Measurements from ENCODE around the gene CDK5R1. TPM values are rescaled to one million over a fixed set of nuclear protein-coding genes. Genes with fewer than 3 reads are reported as not detected.
"Not testable (repeated sequence)": the region's sequence is repeated elsewhere in the genome, so short reads cannot be mapped to it uniquely, and the experiment has no call there.

The CDK5R1 gene
- polyA plus RNA-seq, 12 donors, result 6.5 to 11.8 (median 9.1) TPM; not detected in 1

DNA sequence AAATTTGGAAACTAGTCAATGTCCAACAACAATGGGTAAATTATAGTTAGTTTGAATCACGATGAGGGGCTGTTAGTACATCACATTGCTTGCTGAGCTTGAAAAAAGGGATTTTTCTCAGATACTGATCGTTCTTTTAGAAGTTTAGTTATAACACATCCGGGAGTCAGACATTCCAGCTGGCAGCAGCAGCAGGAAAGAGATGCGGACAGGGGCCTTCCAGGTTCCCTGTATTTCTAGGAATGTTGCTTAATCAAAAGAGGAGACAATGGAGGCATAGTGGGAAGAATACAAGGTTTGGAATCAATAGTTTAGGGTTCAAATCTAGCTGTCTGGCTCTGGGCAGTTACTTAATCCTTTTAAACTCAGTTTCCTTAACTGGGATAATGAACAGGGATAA is 27.8 kb downstream of the CDK5R1 start:
- DNase-seq, result no peak

DNA sequence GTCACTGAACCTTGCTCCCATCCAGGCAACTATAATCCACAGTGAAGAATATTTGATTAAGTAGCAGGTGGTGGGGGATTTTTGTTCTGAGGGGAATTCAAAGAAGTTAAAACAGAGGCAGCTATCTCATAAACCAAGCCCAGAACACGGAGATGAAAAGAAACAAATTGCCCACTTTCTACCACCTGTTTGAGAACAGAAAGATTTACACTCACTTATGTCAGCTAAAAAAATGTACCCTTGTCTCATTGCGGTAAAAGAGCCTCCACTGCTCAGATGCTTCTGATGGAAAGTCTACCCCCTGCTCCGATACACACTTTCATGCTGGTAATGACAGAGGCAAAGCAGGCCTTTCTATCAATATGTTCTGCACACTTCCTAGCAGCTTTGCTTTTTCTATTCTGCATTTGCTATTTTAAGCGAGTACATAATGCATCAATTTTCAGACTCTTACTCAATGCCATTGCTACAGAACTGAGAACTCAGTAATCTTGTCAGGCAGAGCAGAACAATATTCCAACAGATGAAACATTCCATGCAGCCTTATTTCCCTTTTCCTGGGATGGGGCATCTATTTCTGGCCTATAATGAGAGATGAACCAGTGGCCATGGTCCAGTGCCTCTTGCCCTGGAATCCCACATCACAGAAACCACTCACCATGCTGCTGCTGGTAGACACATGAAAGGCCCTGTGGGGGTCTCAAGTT is 29.0 kb downstream of the CDK5R1 start:
- no peak for DNase-seq

DNA sequence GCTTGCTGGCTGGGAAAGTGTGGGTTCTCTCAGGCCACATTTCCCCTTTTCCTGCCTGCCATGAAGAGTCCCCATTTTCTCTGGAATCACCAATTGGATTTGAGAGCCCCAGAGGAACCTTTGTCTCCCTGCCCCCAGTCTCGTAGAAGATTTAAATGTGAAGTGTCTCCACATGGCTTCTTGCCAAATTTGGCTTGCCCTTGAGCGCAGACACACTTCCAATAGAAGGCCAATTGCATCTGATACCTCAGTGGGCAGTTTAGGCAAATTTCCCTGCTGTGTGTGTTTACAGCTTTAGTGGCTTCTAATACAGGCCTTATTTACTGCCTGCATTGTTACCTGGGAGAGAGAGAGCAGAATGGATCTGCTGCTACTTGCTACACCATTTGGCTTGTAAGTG is 29.7 kb downstream of the CDK5R1 start:
- no peak for DNase-seq

DNA sequence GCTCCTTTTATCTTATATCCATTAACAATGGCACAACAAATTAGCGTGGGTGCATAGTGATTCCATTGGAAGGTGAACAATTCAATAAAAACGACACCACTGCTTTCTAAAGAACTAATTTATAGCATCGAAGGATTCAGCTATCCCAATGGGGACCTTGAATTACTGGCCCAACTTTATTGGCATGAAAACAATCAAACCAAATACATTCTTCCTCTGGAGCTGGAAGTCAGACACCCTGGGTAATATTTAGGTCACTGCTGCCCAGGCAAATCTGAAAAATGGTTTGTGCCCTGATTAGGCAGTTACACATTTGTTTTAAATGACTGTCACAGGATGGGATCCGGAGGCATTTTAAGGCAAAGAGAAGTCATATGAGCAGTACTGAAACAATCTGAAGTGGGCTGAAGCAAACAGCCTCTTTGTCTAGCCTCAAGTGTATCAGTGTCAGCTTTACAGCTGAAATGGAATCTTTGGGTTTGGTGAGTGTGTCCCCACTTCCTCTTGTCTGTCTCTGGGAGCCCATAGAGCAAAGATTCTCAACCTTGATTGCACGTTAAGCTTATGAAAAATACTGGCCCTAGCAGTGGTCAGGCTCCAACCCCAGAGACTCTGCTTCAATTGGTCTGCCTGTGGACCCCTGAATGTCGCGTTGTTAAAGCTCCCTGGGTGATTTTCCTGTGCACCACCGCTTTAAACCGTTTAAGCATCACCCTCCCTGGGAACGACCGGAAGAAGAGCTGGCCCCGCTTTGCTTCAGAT is 30.3 kb downstream of the CDK5R1 start:
- DNase-seq, result no peak

DNA sequence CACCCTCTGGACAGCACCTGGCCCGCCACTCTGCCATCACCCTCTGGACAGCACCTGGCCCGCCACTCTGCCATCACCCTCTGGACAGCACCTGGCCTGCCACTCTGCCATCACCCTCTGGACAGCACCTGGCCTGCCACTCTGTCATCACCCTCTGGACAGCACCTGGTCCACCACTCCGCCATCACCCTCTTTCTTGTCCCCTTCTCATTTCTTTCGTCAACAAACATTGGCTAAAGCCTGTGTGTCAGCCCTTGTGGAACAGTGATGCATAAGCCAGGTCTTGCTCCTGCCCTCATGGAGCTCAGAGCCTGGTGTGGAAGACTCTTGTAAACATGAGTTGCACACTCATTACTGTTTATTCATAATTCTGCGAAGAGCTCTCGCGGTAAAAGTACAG is 31.2 kb downstream of the CDK5R1 start:
- no peak for DNase-seq

DNA sequence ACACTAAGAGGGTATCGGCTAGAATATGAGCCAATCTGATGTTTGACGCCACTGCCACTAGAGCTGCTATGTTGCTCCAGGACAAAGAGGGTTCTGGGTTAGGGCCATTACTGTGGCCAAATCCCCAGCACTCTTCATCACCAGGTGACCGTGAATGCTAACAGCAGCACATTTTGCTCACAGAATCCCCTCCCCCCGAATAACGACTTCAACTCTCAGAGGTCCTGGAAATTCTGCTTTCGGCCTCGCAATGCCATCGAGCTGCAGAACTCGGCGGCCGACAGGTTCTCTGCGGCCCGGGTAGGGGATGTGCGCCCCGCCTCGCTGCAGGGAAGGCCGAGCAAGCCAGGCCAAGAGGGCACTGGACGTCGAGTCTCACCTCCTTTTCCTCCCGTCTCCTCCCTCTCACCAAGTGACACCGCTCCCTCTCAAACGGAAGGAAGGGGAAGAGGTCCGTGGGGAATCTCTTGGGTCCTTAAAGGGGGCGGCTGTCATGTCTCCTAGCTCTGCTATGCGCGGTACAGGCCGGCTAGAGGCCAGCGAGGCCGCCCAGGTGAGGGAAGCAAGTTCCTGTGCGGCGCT is 31.9 kb downstream of the CDK5R1 start:
- no peak for DNase-seq

DNA sequence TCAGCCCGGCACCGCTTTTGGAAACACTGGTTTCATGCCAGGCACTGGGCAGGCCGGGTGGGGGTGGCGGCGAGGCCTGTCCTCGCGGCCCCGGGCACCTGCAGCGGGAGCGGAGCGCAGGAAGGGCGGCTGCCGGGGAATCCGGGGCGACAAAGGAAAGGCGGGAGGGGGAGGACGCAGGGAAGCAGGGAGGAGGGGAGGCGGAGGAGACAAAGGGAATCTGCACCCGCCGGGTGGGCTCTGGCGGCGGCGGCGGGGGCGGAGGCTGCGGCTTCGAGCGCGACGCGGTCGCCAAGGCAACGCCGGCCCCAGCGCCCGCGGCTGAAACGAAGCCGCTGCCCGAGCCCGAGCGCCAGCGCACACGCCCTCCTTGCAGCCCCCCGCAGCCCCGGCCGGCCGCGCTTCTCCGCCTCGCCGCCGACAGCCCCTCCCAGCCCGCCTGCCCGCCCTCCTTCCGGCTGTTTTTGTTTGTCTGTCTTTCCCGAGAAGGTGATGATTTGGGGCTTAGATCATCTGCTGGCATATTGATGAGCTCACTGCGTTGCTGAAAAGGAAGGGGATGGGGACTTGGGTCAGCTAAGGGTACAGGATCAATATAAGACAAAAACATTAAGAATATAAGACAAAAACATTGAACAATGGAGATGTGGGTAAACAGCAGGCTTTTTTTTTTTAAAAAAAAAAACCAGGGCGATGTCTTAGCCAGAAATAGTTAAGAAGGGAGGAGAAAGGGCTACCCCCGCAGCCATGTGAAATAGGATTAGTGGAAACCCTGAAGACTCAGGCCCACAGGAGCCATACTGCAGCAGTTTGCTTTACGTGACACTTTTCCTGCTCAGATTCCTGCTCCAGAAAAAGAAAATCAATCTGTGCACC is 32.7 kb downstream of the CDK5R1 start:
- no peak for DNase-seq

DNA sequence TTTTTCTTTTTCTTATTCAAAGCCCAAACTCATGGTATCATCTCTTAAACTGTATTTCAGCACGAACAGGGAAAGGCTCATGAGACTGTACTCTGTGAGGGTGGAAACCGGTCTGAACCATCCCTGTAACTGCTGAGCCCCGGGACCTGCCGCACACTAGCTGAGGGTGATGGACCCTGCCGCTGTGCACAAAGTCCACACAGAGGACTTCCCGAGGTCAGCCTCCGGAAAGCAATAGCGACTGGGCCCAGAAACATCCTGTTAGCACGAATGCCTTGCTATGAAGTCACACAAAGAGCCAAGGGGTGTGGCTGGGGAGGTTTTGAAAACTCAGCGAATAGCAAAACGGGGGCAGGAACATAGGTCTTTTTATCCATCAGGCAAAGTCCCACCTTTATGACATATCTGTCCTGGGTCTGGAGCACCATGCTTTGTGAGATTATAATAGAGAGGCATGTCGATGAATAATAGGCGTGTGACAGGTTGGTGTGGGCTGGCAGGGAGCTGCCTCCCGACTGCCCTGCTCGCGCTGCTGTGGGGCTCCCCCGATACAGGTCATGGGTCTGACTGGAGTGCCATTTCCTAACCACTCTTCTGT is 33.4 kb downstream of the CDK5R1 start:
- DNase-seq, result no peak

DNA sequence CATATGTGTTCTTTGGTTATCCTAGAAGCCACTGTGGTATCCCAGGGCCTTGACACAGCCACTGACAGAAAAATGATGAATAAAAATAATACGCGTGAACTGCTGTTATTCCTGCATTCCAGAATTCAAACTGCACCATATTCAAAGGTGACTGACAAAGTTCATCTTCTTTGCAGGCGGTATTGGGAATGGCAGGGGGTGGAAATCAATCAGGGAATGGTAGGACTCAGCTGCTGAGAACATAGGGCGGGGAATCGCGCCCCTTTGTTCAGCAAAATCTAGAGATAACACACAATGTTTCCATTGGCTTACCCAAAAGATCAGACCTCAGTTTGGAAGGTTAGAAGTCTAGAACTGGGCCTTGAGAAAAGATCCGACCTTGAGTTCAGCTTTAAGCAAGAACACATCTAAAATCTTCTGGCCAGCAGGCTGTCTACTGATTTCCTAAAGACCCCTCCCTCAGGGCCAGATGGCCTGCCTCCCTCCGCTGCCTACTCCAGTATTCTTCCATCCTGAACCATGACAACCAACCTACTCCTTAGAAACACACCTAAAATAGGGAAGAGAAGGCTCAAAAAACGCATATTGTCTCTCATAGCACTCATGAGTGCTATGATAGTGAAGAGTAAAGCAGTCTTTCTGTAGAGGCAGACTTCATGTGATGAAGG is 34.1 kb downstream of the CDK5R1 start:
- DNase-seq, result no peak

DNA sequence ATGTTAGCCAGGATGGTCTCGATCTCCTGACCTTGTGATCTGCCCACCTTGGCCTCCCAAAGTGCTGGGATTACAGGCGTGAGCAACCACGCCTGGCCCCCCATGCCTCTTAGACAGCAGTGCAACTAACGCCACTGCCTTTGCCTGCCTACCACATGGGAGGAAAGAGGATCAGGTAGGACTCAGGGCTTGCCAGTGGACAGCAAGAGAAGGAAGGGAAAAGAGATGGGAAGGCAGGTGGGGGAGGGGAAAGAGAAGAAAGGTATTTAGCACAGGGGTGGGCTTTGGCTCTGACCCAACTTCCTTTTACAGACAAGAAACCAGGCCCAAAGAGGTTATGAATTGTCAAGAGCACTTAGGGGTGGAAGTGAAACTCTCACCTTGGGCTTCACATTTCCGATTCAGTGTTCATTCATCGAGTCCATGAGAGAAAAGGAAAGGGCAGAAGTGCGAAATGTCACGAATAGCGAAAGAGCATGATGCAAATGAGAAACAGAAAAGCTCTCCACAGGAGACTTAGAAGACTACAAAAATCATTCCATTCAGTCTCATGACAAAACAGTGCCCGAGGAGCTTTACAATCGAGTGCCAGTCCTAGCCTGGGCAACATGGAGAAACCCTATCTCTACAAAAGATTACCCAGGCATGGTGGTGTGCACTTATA is 36.4 kb downstream of the CDK5R1 start:
- no peak for DNase-seq

DNA sequence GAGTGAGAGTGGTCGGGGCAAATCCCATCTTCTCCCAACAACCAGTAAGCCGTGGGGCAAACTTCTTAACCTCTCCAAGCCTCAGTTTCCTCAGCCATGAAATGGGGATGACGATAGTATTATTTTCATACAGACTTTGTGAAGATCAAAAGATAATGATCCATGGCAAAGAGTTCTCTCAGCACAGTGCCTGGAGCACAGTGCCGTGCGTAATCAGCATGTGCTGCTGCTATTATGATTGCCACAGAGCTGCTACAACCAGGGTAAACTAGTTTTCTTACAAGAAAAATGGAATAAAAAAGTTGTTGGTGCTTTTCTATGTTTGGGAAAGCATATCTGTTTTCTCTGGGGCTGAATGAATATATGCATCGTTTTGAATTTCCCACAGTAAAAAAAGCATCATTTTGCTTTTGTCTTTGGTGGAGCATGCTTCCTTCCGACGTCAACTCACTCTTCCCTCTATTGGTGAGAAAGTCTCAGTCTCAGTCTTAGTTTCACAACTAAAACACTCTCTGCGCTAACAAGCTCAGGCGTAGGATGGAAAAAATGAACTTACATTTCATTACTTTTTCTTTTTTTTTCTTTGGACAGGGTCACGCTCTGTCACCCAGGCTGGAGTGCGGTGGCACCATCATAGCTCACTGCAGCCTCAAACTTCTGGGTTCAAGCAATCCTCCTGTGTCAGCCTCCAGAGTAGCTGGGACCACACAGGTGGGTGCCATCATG is 37.2 kb downstream of the CDK5R1 start:
- DNase-seq, result no peak

DNA sequence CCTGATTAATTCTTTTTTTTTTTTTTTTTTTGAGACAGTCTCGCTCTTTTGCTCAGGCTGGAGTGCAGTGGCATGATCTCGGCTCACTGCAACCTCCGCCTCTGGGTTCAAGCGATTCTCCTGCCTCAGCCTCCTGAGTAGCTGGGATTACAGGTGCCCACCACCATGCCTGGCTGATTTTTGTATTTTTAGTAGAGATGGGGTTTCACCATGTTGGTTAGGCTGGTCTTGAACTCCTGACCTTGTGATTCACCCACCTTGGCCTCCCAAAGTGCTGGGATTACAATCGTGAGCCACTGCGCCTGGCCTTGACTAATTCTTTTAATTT is 37.7 kb downstream of the CDK5R1 start:
- not testable (repeated sequence) for DNase-seq

DNA sequence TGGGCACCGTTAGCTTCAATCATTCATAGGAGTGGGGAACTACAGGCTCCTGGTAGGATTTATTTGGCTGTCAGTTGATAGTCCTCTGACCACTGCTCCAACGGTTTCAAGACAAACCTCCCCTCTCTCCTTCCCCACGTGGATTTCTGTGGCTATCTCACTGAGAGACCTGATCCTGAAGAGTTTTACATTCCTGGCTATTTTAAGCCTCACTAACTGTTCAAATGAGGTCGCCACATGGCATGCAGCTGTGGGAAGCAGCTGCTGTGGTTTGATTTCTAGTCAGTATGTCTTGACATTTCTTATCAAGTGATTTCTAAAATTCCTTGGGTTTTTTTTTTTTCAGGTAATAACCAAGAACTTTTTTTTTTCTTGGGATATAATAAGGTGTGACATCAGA is 38.3 kb downstream of the CDK5R1 start:
- no peak for DNase-seq

DNA sequence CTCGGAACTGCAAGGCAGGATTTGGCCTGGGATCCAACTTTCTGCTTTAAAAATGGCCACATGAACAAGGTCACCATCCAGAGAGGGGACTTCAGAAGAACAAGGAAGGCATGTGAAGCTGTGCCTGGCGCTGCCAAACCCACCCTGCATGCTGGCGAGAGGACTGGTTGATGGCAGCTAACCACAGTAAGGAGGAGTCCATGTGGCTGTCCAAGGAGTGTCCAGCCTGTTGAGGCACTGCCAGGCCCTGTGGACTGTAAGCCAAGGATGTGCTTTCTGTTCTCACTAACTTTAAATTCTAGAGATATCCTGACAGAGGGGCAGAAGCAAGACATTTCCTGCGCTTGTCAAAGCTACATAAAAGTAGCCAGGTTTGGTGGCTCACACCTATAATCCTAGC is 40.4 kb downstream of the CDK5R1 start:
- DNase-seq, result no peak

DNA sequence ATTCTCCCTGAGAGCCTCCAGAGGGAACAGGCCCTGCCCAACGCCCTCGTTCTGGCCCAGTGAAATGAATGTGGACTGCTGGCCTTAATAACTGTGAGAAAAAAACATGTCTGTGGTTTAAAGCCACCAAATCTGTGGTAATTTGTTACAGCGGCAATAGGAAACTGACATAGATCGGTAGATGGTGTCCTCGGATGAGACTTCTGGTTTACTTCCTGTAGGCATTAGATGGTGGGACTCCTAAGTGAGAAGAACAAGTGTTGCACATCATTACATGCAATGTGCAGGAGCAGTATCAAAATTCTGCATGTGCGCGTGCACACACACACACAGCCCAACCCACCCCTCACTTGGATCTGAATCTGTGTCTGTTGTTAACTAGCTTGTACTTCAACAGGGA is 42.0 kb downstream of the CDK5R1 start:
- DNase-seq, result no peak

DNA sequence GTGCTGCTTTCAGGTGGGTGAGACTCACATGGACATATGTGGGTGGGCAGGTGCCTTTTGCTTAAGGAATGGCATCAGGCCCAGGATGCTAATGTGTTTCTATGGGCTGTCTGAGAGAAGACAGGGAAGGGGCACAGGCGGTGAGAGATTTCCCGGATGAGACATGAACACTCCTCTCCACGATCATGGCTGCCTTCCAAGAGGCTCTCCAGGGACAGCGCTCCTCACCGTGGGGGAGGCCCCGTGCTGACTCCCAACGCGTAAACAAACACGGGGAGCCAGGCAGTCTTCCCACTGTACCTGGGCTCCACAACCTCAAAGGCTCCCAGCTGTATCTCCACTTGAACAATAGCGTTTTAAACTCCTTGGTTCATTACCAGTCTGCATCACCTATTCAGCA is 42.8 kb downstream of the CDK5R1 start:
- DNase-seq, result no peak

DNA sequence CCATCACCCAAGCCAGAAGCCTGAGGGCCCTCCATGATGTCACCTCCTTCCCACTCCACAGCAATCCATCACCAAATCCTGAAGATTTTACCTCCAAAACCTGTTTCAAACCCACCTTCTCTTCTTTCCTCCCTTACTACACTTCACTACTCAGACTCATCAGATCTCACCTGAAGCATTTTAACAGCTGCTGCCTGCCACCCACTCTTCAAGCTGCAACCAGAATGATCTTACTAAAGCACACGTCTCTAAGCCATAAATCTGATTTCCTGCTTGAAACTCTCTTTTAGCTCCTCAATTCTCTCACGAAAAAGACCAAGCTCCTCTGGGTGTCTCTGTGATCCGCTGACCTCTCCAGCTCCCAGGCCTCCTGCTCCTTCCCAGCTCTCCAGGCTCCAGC is 46.5 kb downstream of the CDK5R1 start:
- DNase-seq, result no peak

DNA sequence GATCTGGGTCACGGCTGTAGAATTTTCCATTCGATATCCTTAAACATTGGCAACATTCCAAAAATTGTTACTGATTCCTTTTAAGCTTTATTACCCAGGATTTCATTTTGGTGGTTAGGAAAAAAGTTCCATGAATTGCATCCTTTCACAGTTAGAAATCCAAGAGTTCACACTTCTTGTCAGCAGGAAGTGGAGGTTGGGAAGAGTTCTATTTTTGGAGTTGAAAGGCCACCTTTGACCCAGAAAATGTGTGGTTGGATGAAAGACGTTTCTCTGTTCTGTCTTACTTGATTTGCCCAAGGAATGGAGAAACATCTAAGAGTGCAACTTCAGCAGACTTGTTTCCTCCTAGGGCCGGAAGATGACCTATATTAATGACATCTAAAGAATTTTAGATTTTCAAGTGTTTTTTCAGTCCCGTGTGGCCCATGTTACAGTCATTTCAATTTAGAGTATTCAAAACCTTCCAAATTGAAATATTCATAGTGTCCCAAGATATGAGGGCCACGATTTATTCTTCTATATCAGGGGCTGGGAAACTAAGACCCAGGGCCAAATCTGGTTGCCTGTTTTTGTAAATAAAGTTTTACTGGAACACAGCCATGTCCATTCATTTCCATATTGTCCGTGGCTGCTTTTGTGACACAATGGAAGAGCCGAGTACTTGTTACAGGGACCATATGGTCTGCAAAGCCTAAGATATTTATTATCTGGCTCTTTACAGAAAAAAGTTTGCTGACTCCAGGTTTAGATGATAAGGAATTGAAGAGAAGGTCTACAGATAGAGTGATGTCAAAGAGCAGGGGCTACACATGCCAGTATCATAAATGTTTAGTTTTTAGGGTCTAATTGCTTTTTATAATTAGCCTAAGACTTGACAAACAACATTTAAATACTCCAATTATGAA is 50.2 kb downstream of the CDK5R1 start:
- DNase-seq, result no peak
